GM18507 (cell line): ENCODE results near the gene REPIN1.
"Not testable (repeated sequence)": the region's sequence is repeated elsewhere in the genome, so short reads cannot be mapped to it uniquely, and the experiment has no call there.

Experiments
- DNase-seq: peaks from one replicate; pipeline ENCODE4 v3.0.0; 2011; ENCODE audit warnings: low read depth; ENCODE audit not compliant: insufficient read length; ENCODE audit errors: extremely low spot score
- FAIRE-seq: peaks from 2 replicates; lab custom pipeline; 2011; peaks lifted over from hg19 to GRCh38; lab: Jason Lieb, UNC

REPIN1 gene

DNA sequence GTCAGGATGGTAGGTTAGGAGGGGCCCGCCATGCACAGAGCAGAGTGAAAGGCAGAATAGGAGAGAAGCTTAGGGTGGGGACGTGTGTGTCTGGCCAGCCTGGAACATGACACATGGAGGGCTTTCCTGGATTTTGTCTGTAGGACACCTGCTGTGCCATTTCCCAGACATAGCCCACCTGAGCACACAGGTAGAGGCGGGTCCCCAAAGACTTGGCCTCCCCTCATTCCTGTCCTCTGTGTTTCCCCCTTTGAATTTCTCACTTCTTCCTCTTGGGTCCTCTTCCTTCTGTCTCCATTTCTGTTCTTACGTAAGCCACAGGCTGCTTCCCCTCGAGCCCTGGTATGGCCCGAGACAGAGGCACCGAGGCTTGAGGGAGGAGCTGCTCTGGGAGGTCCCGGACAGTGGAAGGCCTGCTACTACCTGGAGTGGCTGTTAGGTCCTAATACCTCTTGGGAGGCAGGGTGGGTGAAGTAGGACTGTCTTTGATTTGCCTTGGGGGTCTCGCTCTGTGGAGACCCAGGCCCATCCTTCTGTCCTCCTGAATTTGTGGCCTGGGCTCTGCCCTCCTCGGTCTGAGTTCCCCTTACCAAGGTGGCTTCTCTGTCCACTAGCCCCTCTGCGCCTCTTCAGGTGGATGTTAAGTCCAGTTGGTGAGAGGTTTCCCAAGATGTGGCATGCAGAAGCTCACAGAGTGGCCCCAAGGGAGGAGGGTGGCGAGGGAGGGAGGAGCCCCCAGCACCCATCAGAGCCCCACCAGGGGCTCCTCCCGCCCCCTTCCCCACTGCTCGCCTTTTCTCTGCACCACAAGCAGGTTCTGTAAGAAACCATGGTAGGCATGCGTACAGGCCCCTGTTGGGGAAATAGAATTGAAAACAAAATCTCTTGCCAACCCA is 16.0 kb downstream of the REPIN1 start:
- no peak for FAIRE-seq
- DNase-seq = no peak

DNA sequence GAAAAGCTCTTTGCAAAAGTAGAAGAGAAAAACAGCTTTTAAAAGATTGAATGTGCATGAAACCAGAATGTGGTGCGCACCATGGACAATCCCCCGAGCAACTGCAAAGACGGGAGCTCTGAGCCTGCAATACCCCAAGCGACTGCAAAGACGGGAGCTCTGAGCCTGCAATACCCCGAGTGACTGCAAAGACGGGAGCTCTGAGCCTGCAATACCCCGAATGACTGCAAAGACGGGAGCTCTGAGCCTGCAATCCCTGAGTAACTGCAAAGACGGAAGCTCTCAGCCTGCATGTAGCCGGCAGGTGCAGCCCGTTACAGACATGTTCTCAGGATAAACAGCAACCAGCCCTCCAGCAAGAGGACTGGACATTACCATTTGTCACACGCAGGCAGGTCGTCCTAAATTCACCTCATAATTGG is 16.7 kb downstream of the REPIN1 start:
- DNase-seq (no peak), FAIRE-seq (no peak)

DNA sequence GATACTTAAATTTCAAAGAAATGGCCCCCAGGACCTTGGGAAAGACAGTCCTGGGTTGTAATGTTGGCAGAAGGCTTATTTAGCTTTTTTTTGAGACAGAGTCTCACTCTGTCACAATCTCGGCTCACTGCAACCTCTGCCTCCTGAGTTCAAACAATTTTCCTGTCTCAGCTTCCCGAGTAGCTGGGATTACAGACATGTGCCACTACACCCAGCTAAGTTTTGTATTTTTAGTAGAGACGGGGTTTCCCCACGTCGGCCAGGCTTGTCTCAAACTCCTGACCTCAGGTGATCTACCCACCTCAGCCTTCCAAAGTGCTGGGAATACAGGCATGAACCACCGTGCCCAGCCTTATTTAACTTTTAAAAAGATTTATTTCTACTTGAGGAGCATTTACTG is 17.3 kb downstream of the REPIN1 start:
- FAIRE-seq, DNase-seq: not testable (repeated sequence)

DNA sequence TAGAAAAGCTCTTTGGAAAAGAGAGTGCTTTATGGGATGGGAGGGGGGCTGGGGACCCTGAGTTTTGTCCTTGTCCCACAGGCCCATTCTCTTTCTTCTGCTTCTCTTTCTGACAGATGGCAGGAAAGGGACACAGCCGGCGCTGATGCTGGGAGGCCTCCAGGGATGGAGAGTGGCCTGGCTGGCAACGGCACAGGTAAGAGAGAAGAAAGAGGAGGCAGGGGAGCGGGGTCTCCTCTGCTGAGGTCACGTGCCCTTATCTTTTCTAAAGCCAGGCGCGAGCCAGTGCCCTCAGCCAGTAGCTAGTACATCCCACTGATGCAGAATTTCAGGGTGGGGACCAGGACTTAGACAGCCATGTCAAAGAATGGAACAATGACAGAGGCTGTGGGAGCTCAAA is 19.7 kb downstream of the REPIN1 start:
- DNase-seq (no peak), FAIRE-seq (no peak)

DNA sequence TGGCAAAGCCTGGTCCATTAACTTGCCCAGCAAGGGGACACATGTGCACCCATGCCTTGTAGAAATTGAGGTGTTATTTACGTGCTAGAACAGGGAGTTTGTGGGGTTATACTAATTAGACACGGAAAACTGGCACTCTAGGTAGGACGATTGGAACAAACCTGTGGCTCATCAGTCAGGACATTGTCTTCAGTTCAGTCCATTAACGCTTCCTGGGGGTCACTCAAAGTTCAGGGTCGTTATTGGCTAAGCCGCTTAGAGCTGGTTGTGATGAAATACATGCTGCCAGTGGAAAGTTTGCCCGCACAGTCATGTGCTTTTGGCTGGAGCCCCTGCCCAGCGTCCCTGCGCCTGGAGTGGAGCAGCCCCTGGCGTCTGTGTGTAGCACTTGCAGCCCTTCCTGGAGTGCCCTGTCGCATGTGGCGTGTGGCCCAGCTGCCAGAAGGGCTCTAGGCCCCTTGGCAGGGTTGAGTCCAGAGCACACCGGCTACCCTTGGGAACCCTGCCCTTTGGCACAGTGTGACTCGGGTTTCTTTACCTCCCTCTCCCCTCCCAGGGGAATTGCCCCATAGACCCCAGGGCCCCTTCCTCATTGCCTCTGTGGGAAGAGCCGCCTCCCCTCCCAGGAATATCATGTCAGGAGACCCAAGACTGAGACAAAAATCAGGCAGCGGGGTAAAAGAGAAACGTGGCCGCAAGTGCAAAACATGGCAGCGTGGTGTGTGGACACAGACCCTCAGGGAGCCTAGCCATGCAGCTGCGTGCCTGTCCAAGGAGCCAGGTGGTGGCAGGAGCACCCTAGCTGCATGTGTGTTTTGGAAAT is 20.3 kb downstream of the REPIN1 start:
- no peak for DNase-seq

DNA sequence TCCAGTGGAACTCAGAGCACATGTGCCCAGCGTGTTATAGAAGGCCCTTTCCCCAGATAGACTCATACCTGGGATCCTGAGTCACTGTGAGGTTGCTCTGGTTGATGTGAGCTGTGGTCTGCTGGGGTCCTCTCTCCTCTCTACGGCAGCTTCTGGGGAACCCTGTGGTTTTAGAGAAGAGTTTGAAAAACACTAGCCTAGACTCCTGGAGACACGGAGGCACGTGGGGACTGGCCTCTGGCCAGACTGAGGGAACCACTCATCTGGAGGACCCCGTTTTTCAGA is 20.9 kb downstream of the REPIN1 start:
- FAIRE-seq (no peak), DNase-seq (no peak)

More for the DNA sequence above, 20.3 kb downstream of the REPIN1 start:
- FAIRE-seq = no peak

DNA sequence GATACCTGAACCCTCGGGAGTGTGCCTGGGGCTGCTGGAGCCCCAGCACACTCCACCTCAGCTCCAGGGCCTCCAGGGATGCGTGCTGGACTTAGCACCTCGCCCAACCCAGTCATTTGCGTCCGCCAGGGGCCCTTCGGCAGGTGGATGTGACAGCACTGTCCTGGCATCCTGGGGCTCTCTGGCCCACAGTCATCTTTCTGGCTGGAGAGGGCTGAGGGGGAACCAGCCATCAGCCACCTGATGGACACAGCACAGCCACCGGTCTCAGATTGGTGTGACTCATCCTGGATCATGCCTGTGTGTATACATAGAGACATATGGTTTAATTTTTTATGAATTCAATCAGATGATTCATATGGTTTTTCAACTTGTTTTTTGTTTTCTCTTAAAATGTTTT is 21.6 kb downstream of the REPIN1 start:
- no peak for FAIRE-seq
- no peak for DNase-seq

DNA sequence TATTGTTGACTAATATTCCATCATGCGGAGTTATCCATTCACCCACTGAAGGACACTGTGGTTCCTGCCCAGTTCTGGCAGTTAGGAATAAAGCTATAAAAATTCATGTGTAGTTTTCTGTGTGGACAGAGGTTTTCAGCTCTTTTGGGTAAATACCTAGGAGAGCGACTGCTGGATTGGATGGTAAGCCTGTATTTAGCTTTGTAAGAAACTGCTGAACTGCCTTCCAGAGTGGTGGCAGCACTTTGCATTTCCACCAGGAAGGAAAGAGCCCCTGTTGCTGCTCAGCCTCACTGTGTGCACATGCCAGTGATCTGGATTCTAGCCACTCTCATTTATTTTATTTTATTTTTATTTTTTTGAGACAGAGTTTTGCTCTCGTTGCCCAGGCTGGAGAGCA is 24.7 kb downstream of the REPIN1 start:
- no peak for DNase-seq

DNA sequence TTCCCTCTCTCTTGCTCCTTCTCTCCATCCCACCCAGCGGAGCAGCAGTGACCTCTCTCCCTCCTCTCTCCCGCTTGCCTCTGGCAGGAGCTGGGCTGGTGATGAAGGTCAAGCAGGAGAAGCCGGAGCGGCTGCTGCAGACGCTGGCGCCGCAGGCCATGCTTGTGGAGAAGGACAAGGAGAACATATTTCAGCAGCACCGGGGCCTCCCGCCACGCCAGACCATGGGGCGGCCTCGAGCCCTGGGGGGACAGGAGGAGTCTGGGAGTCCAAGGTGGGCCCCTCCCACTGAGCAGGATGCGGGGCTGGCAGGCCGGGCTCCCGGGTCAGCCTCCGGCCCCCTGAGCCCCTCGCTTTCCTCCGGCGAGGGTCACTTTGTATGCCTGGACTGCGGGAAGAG is 27.8 kb downstream of the REPIN1 start:
- no peak for DNase-seq
- no peak for FAIRE-seq

More for the DNA sequence above, 24.7 kb downstream of the REPIN1 start:
- no peak for FAIRE-seq

DNA sequence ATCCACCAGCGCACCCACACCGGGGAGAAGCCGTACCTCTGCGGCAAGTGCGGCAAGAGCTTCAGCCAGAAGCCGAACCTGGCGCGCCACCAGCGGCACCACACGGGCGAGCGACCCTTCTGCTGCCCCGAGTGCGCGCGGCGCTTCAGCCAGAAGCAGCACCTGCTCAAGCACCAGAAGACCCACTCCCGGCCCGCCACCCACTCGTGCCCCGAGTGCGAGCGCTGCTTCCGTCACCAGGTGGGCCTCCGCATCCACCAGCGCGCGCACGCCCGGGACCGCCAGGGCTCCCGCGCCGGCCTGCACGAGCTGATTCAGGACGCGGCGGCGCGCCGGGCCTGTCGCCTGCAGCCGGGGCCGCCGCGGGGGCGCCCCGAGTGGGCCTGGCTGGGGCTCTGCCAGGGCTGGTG is 28.2 kb downstream of the REPIN1 start:
- FAIRE-seq (no peak), DNase-seq (no peak)

DNA sequence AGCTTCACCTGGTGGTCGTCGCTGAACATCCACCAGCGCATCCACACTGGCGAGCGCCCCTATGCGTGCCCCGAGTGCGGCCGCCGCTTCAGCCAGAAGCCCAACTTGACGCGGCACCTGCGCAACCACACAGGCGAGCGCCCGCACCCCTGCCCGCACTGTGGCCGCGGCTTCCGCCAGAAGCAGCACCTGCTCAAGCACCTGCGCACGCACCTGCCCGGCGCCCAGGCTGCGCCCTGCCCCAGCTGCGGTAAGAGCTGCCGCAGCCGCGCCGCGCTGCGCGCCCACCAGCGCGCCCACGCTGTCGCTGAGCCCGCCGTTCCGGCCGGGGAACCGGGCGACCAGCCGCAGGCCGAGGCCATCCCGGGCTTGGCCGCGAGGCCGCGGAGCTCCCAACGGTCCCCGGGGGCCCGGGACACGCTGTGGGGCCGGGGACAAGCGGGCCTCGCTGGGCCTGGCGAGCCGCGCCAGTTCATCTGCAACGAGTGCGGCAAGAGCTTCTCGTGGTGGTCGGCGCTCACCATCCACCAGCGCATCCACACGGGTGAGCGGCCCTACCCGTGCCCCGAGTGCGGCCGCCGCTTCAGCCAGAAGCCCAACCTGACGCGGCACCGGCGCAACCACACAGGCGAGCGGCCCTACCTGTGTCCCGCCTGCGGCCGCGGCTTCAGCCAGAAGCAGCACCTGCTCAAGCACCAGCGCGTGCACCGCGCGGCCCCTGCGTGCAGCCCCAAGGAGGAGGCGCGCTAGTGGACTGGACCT is 28.9 kb downstream of the REPIN1 start:
- FAIRE-seq = no peak

DNA sequence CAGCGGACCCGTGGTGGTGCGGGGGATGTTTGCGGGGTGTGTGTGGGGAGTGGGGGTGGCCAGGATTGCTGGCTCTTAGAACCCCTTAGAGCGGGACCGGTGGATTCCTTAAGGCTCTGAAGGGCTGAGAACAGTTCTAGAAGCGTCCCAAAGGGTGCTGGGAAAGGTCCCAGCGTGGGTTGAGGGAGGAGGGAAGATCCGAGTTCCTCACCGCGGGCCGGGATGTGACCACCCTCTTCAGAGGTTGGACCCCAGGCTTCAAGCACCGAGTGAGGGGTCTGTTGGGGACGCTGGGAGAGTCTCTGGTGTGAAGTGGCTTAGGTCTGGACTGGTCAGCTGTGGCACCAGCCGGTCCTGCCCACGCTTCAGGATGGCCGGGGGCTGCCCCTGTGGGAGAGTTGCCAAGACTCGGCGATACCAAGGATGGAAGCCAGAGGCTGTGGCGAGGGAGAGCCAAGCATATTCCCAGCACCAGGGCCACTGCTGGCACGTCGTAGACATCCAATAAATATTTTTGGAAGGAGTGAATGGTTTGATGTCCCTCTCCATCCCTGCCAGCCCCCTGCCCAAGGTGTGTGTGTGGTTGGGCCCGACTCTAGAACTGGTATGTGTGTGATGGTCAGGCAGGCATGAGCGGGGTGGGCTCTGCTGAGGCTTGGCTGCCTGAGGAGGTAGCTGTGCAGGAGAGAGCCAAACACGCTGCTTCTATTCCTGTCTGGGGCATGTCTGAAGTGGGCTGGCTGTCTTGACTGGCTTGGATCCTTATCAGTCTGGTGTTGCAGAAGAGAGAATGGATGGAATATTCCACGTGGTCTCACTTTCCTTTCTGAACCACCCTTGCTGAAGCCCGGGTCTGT is 29.7 kb downstream of the REPIN1 start:
- DNase-seq = no peak
- FAIRE-seq = no peak

More for the DNA sequence above, 28.9 kb downstream of the REPIN1 start:
- no peak for DNase-seq

DNA sequence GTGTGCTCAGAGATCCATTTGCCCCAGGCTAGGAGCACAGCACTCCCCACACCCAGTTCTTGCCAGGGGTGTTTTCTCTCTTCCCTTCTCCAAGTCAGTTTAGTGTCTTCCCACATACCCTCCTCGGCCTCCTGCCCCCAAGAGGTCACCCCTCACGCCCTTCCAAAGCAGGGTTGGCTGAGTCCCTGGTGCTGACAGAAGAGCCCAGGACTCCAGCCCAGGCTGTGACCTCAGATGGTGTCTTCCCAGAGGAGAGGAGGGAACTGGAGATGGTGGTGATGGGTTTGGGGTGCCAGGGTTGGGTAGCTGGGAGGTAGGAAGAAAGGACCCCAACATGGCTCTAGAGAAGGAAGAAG is 30.3 kb downstream of the REPIN1 start:
- DNase-seq (no peak), FAIRE-seq (no peak)

DNA sequence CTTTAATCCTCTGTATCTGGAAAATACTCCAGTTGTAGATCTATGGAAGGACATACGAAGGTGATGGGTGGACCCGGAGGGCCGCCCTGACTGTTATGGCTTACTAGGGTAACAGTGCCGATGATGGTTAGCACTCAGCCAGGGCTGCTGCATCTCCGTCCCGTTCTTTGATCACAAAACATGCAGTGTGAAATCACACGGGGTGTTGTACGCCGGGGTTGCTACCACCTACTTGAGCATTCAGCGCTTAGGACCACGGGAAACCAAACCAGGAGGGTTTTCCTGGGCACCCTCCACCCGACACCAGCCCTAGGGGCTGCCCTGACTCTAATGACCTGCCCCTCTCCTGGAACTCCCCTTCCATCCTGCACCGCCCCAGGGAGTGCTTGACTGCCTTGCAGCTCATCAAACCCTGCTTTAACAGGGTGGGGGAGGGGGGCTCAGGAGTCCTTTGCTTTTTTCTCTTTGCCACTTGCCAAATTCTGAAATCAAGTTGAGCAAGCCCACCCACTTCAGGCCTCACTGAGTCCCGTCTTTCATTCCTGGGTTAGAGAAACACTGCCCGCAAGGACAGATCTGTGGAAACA is 30.9 kb downstream of the REPIN1 start:
- FAIRE-seq = no peak

DNA sequence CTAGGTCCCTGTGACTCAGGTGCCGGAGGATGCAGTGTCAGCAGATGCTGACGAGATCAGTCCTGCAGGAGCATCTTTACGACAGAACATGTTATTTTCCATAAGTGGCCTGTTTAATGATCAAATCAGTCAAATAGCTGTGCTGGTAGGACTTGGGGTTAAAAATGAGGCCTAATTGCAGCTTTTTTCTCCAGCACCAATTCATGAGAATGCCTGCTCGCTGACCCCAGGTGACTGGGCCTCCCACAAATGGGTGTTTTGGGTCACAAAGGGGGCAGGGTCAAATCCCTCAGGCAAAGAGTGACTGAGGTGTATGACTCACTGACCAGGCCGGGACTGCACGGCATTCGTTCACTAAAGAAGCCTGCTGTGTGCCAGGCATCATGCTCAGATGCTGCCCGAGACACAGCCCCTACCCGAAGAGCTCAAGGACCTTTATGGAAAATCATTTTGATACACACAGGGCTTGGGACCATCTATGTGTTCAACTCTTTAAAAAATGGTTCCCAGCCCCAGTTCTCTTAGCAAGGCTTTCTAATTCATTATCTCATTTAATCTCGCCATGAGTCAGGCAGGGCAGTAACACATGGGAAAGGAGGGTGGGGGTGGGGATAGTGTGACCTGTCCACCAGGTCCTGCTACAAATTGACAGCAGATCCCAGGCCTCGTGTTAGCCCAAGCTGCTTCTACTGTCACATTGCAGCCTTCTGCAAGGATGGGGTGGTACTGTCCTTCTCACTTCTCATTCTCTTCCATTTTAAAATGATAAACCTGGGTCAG is 31.6 kb downstream of the REPIN1 start:
- FAIRE-seq (no peak), DNase-seq (no peak)

More for the DNA sequence above, 30.9 kb downstream of the REPIN1 start:
- DNase-seq = no peak

DNA sequence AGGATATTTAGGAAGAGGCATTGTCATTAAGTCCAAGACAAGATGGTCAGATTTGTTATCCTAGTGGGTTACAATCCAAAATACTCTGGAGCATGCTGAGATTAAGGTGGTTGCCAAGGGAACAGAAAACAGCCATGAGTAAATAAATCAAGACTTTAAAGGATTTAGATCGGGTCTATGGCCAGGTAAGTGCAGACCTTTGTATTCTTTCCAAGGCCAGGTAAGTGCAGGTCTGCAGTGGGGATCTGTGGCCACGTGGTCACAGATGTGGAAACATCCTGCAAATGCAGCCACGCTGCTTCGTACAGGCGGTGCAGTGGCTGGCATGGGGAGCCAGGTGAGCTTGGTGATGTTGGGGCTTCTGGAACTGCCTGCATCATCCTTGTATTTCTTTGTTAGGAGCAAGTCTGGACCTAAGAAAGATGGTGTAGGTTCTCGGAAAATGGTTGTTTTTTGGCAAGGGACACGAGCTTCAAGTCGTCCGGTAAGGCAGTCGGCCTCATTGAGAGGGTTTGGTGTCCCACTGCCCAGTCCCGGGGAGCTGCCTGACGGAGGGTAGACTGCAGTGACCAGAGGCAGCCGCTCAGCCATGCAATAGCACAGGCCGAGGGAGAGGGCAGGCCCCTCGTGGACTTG is 32.3 kb downstream of the REPIN1 start:
- no peak for DNase-seq
- no peak for FAIRE-seq

DNA sequence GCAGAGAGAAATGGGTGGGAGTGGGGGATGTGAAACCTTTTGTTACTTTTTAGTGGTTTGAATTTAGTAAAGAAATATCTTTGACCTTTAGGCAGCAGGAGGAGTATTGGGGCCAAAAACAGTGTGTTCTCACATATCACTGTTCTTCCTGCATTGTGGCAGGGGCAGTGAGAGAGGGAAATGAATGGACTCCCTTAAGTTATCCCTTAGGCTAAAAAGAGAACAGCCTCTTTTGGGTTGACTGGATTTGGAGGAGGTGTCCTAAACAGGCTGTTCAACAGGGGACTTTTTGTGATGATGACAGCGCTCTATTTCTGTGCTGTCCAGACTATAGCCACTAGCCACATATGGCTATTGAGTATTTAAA is 32.8 kb downstream of the REPIN1 start:
- peak; percentile 65 for FAIRE-seq
- no peak for DNase-seq
